ENCODE data around the gene CCDC71.

- TF ChIP-seq, protein P1, sequence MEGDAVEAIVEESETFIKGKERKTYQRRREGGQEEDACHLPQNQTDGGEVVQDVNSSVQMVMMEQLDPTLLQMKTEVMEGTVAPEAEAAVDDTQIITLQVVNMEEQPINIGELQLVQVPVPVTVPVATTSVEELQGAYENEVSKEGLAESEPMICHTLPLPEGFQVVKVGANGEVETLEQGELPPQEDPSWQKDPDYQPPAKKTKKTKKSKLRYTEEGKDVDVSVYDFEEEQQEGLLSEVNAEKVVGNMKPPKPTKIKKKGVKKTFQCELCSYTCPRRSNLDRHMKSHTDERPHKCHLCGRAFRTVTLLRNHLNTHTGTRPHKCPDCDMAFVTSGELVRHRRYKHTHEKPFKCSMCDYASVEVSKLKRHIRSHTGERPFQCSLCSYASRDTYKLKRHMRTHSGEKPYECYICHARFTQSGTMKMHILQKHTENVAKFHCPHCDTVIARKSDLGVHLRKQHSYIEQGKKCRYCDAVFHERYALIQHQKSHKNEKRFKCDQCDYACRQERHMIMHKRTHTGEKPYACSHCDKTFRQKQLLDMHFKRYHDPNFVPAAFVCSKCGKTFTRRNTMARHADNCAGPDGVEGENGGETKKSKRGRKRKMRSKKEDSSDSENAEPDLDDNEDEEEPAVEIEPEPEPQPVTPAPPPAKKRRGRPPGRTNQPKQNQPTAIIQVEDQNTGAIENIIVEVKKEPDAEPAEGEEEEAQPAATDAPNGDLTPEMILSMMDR (IDR thresholded peaks at IDR 0.05; ENCODE audit: poor library complexity): no peak
- no peak for TF ChIP-seq EZH2phosphoT487 (IDR thresholded peaks at IDR 0.05; ENCODE audit: low read depth, severe bottlenecking, unreplicated experiment)
These were observed 42.4 kb downstream of the CCDC71 start for GRCh38 chr3:49123687-49124086.

Measured in hepatocyte (in vitro differentiated cells).